Astrocyte (in vitro differentiated cells and primary cell): ENCODE results near the gene SMIM10L1. TPM values are rescaled to one million over a fixed set of nuclear protein-coding genes. Genes with fewer than 3 reads are reported as not detected.

Source experiments
- DNase-seq: peaks from one replicate; pipeline ENCODE4 v3.0.0-alpha.2; 2010; ENCODE audit warnings: low read depth
- FAIRE-seq: peaks from 2 replicates; lab custom pipeline; 2011; peaks lifted over from hg19 to GRCh38; lab: Jason Lieb, UNC
- H2AFZ ChIP-seq: 2 replicates; pipeline ENCODE4 v1.6.0; 2012; ENCODE audit warnings: low read depth, low read length, inconsistent platforms
- H3K27ac ChIP-seq: 2 replicates; pipeline ENCODE4 v1.5.1; 2011; ENCODE audit warnings: low read depth, low read length, inconsistent platforms
- H3K27me3 ChIP-seq: 2 replicates; pipeline ENCODE4 v1.6.0; 2011; ENCODE audit warnings: low read length, inconsistent platforms; ENCODE audit not compliant: insufficient read depth
- H3K36me3 ChIP-seq: 2 replicates; pipeline ENCODE4 v1.5.1; 2011; ENCODE audit warnings: low read length, inconsistent platforms; ENCODE audit not compliant: insufficient read depth
- H3K4me1 ChIP-seq: 2 replicates; pipeline ENCODE4 v1.5.1; 2011; ENCODE audit warnings: low read length, inconsistent platforms; ENCODE audit not compliant: insufficient read depth
- H3K4me2 ChIP-seq: 2 replicates; pipeline ENCODE4 v1.6.0; 2012; ENCODE audit warnings: low read length, inconsistent platforms
- H3K4me3 ChIP-seq: 2 replicates; pipeline ENCODE4 v1.5.1; 2011; ENCODE audit warnings: low read depth, mild to moderate bottlenecking, low read length, inconsistent platforms; ENCODE audit not compliant: insufficient read depth
- H3K79me2 ChIP-seq: 2 replicates; pipeline ENCODE4 v1.6.0; 2012; ENCODE audit warnings: mild to moderate bottlenecking, low read length, inconsistent platforms; ENCODE audit not compliant: insufficient read depth
- H3K9ac ChIP-seq: 2 replicates; pipeline ENCODE4 v1.6.0; 2012; ENCODE audit warnings: mild to moderate bottlenecking, low read length, inconsistent platforms
- H3K9me3 ChIP-seq: 2 replicates; pipeline ENCODE4 v1.5.1; 2012; ENCODE audit warnings: low read depth, mild to moderate bottlenecking, low read length, inconsistent platforms; ENCODE audit not compliant: insufficient read depth
- H4K20me1 ChIP-seq: 2 replicates; pipeline ENCODE4 v1.6.0; 2012; ENCODE audit warnings: low read length, inconsistent platforms; ENCODE audit not compliant: insufficient read depth
- H3K27ac Mint-ChIP-seq: one replicate; pipeline ENCODE4 v1.8.0; 2021; ENCODE audit warnings: mild to moderate bottlenecking, mixed read lengths; ENCODE audit not compliant: unreplicated experiment
- H3K27me3 Mint-ChIP-seq: one replicate; pipeline ENCODE4 v1.8.0; 2021; ENCODE audit warnings: low read depth, mixed read lengths; ENCODE audit not compliant: unreplicated experiment
- H3K36me3 Mint-ChIP-seq: one replicate; pipeline ENCODE4 v1.8.0; 2021; ENCODE audit warnings: low read depth, mixed read lengths; ENCODE audit not compliant: unreplicated experiment
- H3K4me1 Mint-ChIP-seq: one replicate; pipeline ENCODE4 v1.8.0; 2021; ENCODE audit warnings: low read depth, mixed read lengths; ENCODE audit not compliant: unreplicated experiment
- H3K4me3 Mint-ChIP-seq: one replicate; pipeline ENCODE4 v1.8.0; 2021; ENCODE audit warnings: mild to moderate bottlenecking, moderate library complexity, mixed read lengths; ENCODE audit not compliant: unreplicated experiment
- H3K9me3 Mint-ChIP-seq: one replicate; pipeline ENCODE4 v1.8.0; 2021; ENCODE audit warnings: mild to moderate bottlenecking, mixed read lengths; ENCODE audit not compliant: unreplicated experiment
- EZH2 ChIP-seq: IDR thresholded peaks from 2 replicates; pipeline ENCODE4 v1.6.1; 2012; ENCODE audit warnings: mild to moderate bottlenecking, low read length, inconsistent platforms; ENCODE audit not compliant: insufficient read depth
- total RNA-seq: library from RNA; stranded (reverse); gene quantifications from 2 replicates; pipeline ENCODE4 v1.2.1, GENCODE V29; 2021
- TF ChIP-seq, protein P1 (sequence below): IDR thresholded peaks from 2 replicates; pipeline ENCODE4 v1.5.1; 2011; ENCODE audit warnings: low read depth, mild to moderate bottlenecking, inconsistent platforms, low read length, moderate library complexity; ENCODE audit not compliant: insufficient read depth

Gene SMIM10L1
- total RNA-seq, 1 donor from 2014 or later = 16.3 TPM

DNA sequence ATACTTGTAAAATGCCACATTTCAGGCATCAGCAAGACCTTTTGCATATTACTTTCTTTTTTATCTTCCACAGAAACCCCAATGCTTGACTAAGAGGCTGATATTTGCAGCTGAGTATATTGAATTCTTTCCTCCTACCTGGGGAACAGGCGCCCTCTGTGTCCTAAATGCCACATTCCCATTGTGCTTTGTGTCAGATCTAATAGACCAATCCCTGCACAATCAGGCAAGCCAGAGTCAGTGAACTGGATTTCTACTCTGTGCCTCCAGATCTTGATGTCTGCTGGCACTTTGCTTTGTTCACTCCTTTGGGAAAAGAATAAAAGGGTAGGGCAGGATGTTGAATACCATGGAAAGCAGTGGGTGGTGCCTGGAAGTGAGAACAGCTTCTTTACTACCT is 38.1 kb downstream of the SMIM10L1 start:
- H3K27me3 ChIP-seq = no peaks in the 10 kb centered on the region
- no peak overlapping the region for H2AFZ ChIP-seq
- Mint-ChIP-seq H3K27me3 (no peaks in the 10 kb centered on the region), H3K36me3 (no peaks in the 10 kb centered on the region), H3K4me1 (no peaks in the 10 kb centered on the region), H3K9me3 (peaks cover 6% of the 10 kb centered on the region), H3K4me3 (no peak overlapping the region), H3K27ac (no peak overlapping the region)
- TF ChIP-seq, protein P1, sequence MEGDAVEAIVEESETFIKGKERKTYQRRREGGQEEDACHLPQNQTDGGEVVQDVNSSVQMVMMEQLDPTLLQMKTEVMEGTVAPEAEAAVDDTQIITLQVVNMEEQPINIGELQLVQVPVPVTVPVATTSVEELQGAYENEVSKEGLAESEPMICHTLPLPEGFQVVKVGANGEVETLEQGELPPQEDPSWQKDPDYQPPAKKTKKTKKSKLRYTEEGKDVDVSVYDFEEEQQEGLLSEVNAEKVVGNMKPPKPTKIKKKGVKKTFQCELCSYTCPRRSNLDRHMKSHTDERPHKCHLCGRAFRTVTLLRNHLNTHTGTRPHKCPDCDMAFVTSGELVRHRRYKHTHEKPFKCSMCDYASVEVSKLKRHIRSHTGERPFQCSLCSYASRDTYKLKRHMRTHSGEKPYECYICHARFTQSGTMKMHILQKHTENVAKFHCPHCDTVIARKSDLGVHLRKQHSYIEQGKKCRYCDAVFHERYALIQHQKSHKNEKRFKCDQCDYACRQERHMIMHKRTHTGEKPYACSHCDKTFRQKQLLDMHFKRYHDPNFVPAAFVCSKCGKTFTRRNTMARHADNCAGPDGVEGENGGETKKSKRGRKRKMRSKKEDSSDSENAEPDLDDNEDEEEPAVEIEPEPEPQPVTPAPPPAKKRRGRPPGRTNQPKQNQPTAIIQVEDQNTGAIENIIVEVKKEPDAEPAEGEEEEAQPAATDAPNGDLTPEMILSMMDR = no peak
- TF ChIP-seq EZH2 = no peak
- no peaks in the 10 kb centered on the region for H4K20me1 ChIP-seq
- DNase-seq = no peak
- no peak overlapping the region for H3K4me2 ChIP-seq
- H3K4me1 ChIP-seq = no peaks in the 10 kb centered on the region
- no peak for FAIRE-seq
- H3K79me2 ChIP-seq = no peaks in the 10 kb centered on the region
- H3K27ac ChIP-seq = no peak overlapping the region
- no peak overlapping the region for H3K9ac ChIP-seq
- H3K9me3 ChIP-seq = no peaks in the 10 kb centered on the region
- no peaks in the 10 kb centered on the region for H3K36me3 ChIP-seq
- H3K4me3 ChIP-seq = no peak overlapping the region

Other genes starting within 250 kb of the SMIM10L1 start
- not detected in 2 replicates for gene PRH2, start 242.0 kb upstream of the SMIM10L1 start, total RNA-seq
- gene TAS2R14, start 231.9 kb upstream of the SMIM10L1 start, total RNA-seq = 1.7 and 2.0 TPM in 2 replicates
- 0.60 and 1.2 TPM in 2 replicates for gene TAS2R50, start 184.3 kb upstream of the SMIM10L1 start, total RNA-seq
- gene TAS2R20, start 172.9 kb upstream of the SMIM10L1 start, total RNA-seq = 0.57 and 0.99 TPM in 2 replicates
- gene TAS2R19, start 148.6 kb upstream of the SMIM10L1 start, total RNA-seq = 2.2 and 3.1 TPM in 2 replicates
- 2.2 TPM in 2 replicates for gene TAS2R31, start 139.8 kb upstream of the SMIM10L1 start, total RNA-seq
- gene TAS2R46, start 108.9 kb upstream of the SMIM10L1 start, total RNA-seq = 0.57 and 0.96 TPM in 2 replicates
- 0.52 and 0.58 TPM in 2 replicates for gene TAS2R43, start 78.9 kb upstream of the SMIM10L1 start, total RNA-seq
- gene TAS2R30, start 36.5 kb upstream of the SMIM10L1 start, total RNA-seq = 1.3 and 1.7 TPM in 2 replicates
- not detected in 2 replicates for gene TAS2R42, start 15.7 kb downstream of the SMIM10L1 start, total RNA-seq
- gene PRB3, start 98.5 kb downstream of the SMIM10L1 start, total RNA-seq = not detected in 2 replicates
- gene PRB4, start 139.2 kb downstream of the SMIM10L1 start, total RNA-seq = not detected in 2 replicates
- gene PRB2, start 224.4 kb downstream of the SMIM10L1 start, total RNA-seq = not detected in 2 replicates